Measurements from ENCODE around the gene EPHA3. TPM values are rescaled to one million over a fixed set of nuclear protein-coding genes. Genes with fewer than 3 reads are reported as not detected.

EPHA3 gene
- polyA plus RNA-seq, 2 of the 4 experiments (the other 2 are of a cell fraction): not detected

DNA sequence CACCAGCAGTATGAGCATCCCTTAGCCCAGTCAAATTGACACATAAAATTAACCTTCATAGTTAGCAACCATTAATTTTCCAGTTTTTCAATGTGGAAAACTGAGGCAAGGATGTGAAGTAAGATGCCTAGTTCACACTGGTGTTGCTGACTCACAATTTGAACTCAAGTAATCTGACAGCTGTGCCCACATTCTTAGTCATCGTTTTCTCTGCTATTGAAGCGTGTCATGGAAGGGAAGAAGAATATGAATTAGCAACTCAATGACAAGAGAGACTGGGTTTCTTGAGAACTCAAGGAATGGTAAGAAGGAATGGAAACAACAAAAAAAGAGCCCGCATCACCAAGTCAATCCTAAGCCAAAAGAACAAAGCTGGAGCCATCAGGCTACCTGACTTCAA, 261.4 kb downstream of the EPHA3 start:
- Histone ChIP-seq H3K9me3 (no peaks in the 10 kb centered on the region), H3K4me1 (no peaks in the 10 kb centered on the region), H3K4me3 (no peak overlapping the region), H3K27ac (no peak overlapping the region), H3K4me2 (no peak overlapping the region)
- FAIRE-seq (no peak), DNase-seq (ENCODE audit: low read depth in 1 of 2, low spot score in 1 of 2) (no peak), ATAC-seq (no peak)
- 14% methylated on average over 3 of the region's 3 CpGs for WGBS (ENCODE audit: missing lambda C conversion rate)
- POLR2A ChIA-PET: no interaction called here
- no peak for TF ChIP-seq SREBF2 (IDR thresholded peaks at IDR 0.05)
- TF ChIP-seq HES2 (IDR thresholded peaks at IDR 0.05): no peak
- no peak for TF ChIP-seq HOXA7 (CRISPR knock-in tag; IDR thresholded peaks at IDR 0.05)
- no peak for TF ChIP-seq BHLHE40 (IDR thresholded peaks at IDR 0.05; ENCODE audit: low read depth, low read length)
- no peak for TF ChIP-seq ZC3H11A (IDR thresholded peaks at IDR 0.05)
- no peak for TF ChIP-seq MAFK (IDR thresholded peaks at IDR 0.05; ENCODE audit: partially characterized antibody)
- TF ChIP-seq POLR2A (IDR thresholded peaks at IDR 0.05; ENCODE audit: low read length): no peak
- TF ChIP-seq CHD2 (IDR thresholded peaks at IDR 0.05; ENCODE audit: low read length, partially characterized antibody): no peak
- no peak for TF ChIP-seq FOXS1 (CRISPR knock-in tag; IDR thresholded peaks at IDR 0.05)
- TF ChIP-seq, protein P1, sequence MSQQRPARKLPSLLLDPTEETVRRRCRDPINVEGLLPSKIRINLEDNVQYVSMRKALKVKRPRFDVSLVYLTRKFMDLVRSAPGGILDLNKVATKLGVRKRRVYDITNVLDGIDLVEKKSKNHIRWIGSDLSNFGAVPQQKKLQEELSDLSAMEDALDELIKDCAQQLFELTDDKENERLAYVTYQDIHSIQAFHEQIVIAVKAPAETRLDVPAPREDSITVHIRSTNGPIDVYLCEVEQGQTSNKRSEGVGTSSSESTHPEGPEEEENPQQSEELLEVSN (IDR thresholded peaks at IDR 0.05; ENCODE audit: borderline replicate concordance, low read depth): no peak
- TF ChIP-seq JUN (IDR thresholded peaks at IDR 0.05): no peak
- no peak for TF ChIP-seq ZFP36 (IDR thresholded peaks at IDR 0.05; ENCODE audit: borderline replicate concordance, partially characterized antibody)
- TF ChIP-seq ZNF302 (CRISPR knock-in tag; IDR thresholded peaks at IDR 0.05): no peak
- TF ChIP-seq CBX2 (IDR thresholded peaks at IDR 0.05; ENCODE audit: borderline replicate concordance, low read depth): no peak
- no peak for TF ChIP-seq NR3C1 (IDR thresholded peaks at IDR 0.05)
- no peak for TF ChIP-seq RFX5 (IDR thresholded peaks at IDR 0.05)
- no peak for TF ChIP-seq TFCP2L1 (CRISPR knock-in tag; IDR thresholded peaks at IDR 0.05)
- TF ChIP-seq HOXB5 (CRISPR knock-in tag; IDR thresholded peaks at IDR 0.05): no peak
- TF ChIP-seq JUNB (IDR thresholded peaks at IDR 0.05): no peak
- CTCF ChIA-PET: no interaction called here

DNA sequence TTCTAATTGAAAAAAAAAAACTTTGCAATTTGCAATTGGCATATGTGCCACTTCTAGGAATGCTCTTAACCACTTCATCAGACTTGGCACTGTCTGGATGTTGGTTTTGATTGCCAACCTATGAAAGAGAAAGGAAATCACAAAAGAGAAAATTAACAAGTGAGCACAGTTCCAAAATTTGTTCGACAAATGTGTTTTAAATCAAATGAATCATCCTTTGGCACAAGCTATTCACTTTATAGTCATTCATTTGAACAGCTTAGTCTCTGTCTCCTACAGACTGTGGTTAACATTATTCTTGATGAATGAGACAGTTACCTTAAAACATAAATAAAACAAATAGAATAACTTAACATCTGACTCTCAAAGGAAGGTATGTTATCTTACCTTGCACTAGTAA, 265.0 kb downstream of the EPHA3 start:
- ATAC-seq (no peak), DNase-seq (ENCODE audit: low read depth in 1 of 2, low spot score in 1 of 2) (no peak), FAIRE-seq (no peak)
- Histone ChIP-seq H3K9me3 (no peaks in the 10 kb centered on the region), H3K4me2 (no peak overlapping the region), H3K4me1 (no peaks in the 10 kb centered on the region), H3K27ac (no peak overlapping the region), H3K4me3 (no peak overlapping the region)
- ChIA-PET POLR2A (no interaction called here), CTCF (no interaction called here)
- 3% methylated on average over 1 of the region's 1 CpG for WGBS (ENCODE audit: missing lambda C conversion rate)
- TF ChIP-seq, protein P1 (IDR thresholded peaks at IDR 0.05; ENCODE audit: borderline replicate concordance, low read depth): no peak
- TF ChIP-seq, protein P2, sequence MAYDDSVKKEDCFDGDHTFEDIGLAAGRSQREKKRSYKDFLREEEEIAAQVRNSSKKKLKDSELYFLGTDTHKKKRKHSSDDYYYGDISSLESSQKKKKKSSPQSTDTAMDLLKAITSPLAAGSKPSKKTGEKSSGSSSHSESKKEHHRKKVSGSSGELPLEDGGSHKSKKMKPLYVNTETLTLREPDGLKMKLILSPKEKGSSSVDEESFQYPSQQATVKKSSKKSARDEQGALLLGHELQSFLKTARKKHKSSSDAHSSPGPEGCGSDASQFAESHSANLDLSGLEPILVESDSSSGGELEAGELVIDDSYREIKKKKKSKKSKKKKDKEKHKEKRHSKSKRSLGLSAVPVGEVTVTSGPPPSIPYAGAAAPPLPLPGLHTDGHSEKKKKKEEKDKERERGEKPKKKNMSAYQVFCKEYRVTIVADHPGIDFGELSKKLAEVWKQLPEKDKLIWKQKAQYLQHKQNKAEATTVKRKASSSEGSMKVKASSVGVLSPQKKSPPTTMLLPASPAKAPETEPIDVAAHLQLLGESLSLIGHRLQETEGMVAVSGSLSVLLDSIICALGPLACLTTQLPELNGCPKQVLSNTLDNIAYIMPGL (CRISPR knock-in tag; IDR thresholded peaks at IDR 0.05; ENCODE audit: borderline replicate concordance): no peak
- TF ChIP-seq SREBF2 (IDR thresholded peaks at IDR 0.05) (no peak), ZC3H11A (IDR thresholded peaks at IDR 0.05) (no peak), CHD2 (IDR thresholded peaks at IDR 0.05; ENCODE audit: low read length, partially characterized antibody) (no peak), MAX (IDR thresholded peaks at IDR 0.05) (no peak), RCOR1 (IDR thresholded peaks at IDR 0.05; ENCODE audit: low read depth, low read length) (no peak), FOSL2 (IDR thresholded peaks at IDR 0.05) (no peak), FOSL2 (CRISPR knock-in tag; IDR thresholded peaks at IDR 0.05) (no peak), ZSCAN20 (CRISPR knock-in tag; IDR thresholded peaks at IDR 0.05) (no peak), MAZ (IDR thresholded peaks at IDR 0.05; ENCODE audit: borderline replicate concordance, low read depth, low read length) (no peak), GATA3 (IDR thresholded peaks at IDR 0.05; ENCODE audit: borderline replicate concordance) (no peak)

All from A549 (cell line).